IPS-18a (cell line): ENCODE results near the gene LMBRD2.

ENCODE experiments used
- H3K27ac ChIP-seq: one replicate; pipeline ENCODE4 v1.5.1; 2013; ENCODE audit warnings: low read length
- H3K27me3 ChIP-seq: one replicate; pipeline ENCODE4 v1.6.1; 2013; ENCODE audit warnings: mild to moderate bottlenecking, low read length; ENCODE audit not compliant: control insufficient read depth, insufficient read depth
- H3K36me3 ChIP-seq: one replicate; pipeline ENCODE4 v1.6.1; 2013; ENCODE audit warnings: low read depth, low read length; ENCODE audit not compliant: control insufficient read depth
- H3K4me1 ChIP-seq: one replicate; pipeline ENCODE4 v1.6.1; 2013; ENCODE audit warnings: low read depth, low read length; ENCODE audit not compliant: control insufficient read depth
- H3K4me3 ChIP-seq: one replicate; pipeline ENCODE4 v1.5.1; 2013; ENCODE audit warnings: low read length
- H3K9ac ChIP-seq: one replicate; pipeline ENCODE4 v1.6.1; 2013; ENCODE audit warnings: mild to moderate bottlenecking, low read length, moderate library complexity
- H3K9me3 ChIP-seq: one replicate; pipeline ENCODE4 v1.6.1; 2013; ENCODE audit warnings: low read depth, low read length; ENCODE audit not compliant: control insufficient read depth

The LMBRD2 gene

DNA sequence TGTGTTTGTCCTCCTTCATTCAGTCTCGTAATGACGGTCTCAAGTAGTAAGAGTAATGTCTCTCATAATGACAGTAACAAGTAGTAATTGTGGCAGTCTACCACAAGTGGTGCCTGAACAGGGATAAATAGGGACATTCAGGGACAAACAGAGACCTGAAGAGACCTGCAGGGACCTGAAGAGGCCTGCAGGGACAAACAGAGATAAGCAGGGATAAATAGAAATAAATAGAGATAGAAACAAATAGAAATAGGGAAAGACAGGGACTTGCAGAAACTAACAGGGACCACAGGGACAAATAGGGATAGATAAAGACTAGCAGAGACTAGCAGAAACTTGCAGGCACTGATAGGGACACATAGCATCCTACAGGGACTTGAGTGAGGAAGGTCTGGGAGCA is 92.9 kb downstream of the LMBRD2 start:
- no peak overlapping the region for H3K9ac ChIP-seq
- no peak overlapping the region for H3K4me3 ChIP-seq
- H3K27ac ChIP-seq, result no peak overlapping the region
- H3K9me3 ChIP-seq, result no peaks in the 10 kb centered on the region
- no peaks in the 10 kb centered on the region for H3K4me1 ChIP-seq
- no peaks in the 10 kb centered on the region for H3K36me3 ChIP-seq
- H3K27me3 ChIP-seq, result no peaks in the 10 kb centered on the region

DNA sequence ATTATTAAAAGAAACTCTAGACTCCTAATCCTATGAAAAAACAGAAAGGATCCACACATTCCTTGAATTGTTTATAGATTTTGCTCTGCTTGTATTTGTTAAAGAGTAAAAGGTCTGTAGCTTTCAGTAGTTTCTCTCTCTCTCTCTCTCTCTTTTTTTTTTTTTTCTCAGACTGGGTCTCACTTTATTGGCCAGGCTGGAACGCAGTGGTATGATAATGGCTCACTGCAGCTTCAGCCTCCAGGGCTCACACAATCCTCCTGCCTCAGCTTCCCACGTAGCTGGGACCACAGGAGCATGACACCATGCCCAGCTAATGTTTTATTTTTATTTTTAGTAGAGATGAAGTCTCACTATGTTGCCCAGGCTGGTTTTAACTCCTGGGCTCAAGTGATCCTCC is 94.3 kb downstream of the LMBRD2 start:
- Histone ChIP-seq H3K27ac (no peak overlapping the region), H3K9ac (no peak overlapping the region), H3K4me1 (no peaks in the 10 kb centered on the region), H3K9me3 (no peaks in the 10 kb centered on the region), H3K36me3 (no peaks in the 10 kb centered on the region), H3K27me3 (no peaks in the 10 kb centered on the region), H3K4me3 (no peak overlapping the region)

DNA sequence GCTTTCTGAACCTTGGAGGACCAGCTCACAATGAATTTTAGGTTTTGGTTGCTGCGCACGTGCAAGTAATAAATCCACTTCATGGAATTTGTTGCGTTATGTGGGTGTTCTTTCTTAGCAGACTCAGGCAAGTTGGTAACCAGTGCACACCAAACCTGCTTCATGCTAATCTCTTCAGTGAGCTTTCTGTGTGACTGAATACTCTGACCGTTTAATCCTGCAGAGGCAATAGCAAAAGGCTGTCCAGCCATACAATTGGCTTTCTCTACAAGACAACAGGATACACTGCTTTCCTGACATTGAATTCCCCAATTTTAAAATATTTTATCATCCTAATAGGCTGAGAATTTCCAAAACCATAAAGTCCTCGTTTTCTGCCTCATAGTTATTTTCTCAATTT is 95.3 kb downstream of the LMBRD2 start:
- Histone ChIP-seq H3K4me3 (no peak overlapping the region), H3K9me3 (no peaks in the 10 kb centered on the region), H3K27me3 (no peaks in the 10 kb centered on the region), H3K9ac (no peak overlapping the region), H3K27ac (no peak overlapping the region), H3K4me1 (no peaks in the 10 kb centered on the region), H3K36me3 (no peaks in the 10 kb centered on the region)

DNA sequence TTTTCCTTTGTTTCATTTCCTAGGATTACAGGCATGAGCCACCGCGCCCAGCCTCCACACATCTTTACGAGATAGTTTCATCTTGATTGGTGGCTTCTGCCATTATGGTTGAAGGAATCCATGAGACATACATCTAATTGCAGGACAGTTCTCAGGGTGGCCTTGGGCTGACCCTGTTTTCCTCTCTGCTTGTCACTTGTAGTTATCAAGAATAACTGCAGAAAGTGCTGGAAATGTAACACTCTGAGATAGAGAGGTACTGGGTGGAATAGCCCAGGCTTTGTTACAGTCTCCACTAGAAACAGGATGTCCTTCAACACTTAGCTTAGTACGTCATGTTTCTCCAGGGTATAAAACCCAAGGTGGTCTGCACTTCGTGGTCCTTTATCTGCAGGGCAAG is 95.7 kb downstream of the LMBRD2 start:
- H3K9me3 ChIP-seq, result no peaks in the 10 kb centered on the region
- H3K9ac ChIP-seq, result no peak overlapping the region
- no peaks in the 10 kb centered on the region for H3K36me3 ChIP-seq
- no peak overlapping the region for H3K4me3 ChIP-seq
- no peak overlapping the region for H3K27ac ChIP-seq
- no peaks in the 10 kb centered on the region for H3K27me3 ChIP-seq
- no peaks in the 10 kb centered on the region for H3K4me1 ChIP-seq

DNA sequence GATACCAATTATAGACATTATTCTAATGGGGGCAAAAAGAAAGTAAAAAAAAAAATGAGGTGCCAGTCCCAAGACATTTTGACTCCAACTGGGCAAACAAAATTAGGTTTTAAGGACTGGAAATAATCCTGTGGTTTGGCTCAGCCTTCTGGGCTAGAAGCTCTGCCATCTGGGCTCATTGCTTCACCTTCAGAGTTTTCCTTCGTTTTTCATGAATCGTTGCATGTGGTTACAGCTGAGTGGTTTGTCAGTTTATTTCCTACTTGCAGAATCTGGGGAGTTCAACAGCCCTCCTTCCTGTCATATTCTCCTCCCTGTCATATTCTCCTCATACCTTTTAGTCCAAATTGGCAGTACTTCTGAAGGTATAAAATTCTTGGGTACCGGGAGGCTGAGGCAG is 97.0 kb downstream of the LMBRD2 start:
- no peaks in the 10 kb centered on the region for H3K36me3 ChIP-seq
- H3K27ac ChIP-seq, result no peak overlapping the region
- H3K9me3 ChIP-seq, result no peaks in the 10 kb centered on the region
- no peak overlapping the region for H3K4me3 ChIP-seq
- H3K27me3 ChIP-seq, result no peaks in the 10 kb centered on the region
- no peaks in the 10 kb centered on the region for H3K4me1 ChIP-seq
- H3K9ac ChIP-seq, result no peak overlapping the region

DNA sequence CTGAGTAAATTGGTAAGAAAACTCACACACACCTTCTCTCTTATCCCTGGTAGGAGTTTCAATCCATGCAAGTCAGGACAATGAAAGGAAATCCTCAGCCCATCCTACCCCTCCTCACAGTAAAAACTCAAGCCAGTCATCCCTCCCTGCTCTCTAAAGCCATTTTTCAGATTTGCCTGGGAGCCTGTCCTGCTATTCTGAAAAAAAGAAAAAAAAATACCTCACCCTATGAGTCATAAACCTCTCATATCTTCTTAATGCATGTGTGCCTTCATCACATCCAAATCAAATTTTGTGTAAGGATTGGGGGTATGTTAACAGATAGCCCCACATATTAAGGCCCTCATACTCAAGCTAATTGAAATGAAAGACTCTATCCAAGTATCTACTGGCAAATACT is 99.1 kb downstream of the LMBRD2 start:
- no peak overlapping the region for H3K4me3 ChIP-seq
- H3K27ac ChIP-seq, result no peak overlapping the region
- no peaks in the 10 kb centered on the region for H3K36me3 ChIP-seq
- no peaks in the 10 kb centered on the region for H3K4me1 ChIP-seq
- no peaks in the 10 kb centered on the region for H3K9me3 ChIP-seq
- H3K9ac ChIP-seq, result no peak overlapping the region
- no peaks in the 10 kb centered on the region for H3K27me3 ChIP-seq

DNA sequence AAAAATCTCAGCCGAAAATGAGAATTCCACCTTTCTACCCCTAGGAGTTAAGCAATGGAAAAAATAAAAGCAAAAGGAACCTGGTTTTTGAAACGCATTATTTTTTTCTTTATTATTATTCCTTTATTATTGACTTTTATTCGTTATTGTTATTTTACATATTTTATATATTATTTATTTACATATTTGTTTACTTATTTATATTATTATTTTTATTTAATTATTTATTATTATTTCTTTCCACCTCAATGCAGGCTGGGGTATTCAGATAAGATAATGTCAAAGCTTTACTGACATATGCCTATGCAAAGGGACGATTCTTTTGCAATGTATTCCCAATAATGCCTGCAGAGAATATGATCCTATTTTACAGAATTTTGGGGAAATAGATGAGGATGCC is 101.7 kb downstream of the LMBRD2 start:
- no peaks in the 10 kb centered on the region for H3K36me3 ChIP-seq

More for the DNA sequence above, 101.7 kb downstream of the LMBRD2 start:
- Histone ChIP-seq H3K27ac (no peak overlapping the region), H3K27me3 (no peaks in the 10 kb centered on the region), H3K9me3 (no peaks in the 10 kb centered on the region), H3K4me3 (no peak overlapping the region), H3K4me1 (no peaks in the 10 kb centered on the region), H3K9ac (no peak overlapping the region)
